OCI-LY1 (cell line): ENCODE data around the gene N4BP2L1.

ENCODE experiments used
- H2AFZ ChIP-seq: fragments of 200-600 bp; sonication (generic), shearing (Covaris generic); 2 replicates; pipeline ENCODE4 v1.6.0; 2014; ENCODE audit warnings: antibody characterized with exemption, mild to moderate bottlenecking, low read length
- H3F3A ChIP-seq: fragments of 200-600 bp; sonication (generic), shearing (Covaris generic); 2 replicates; pipeline ENCODE4 v1.6.0; 2014; ENCODE audit warnings: mild to moderate bottlenecking, antibody characterized with exemption, low read length, moderate library complexity; ENCODE audit not compliant: insufficient read depth
- H3K27ac ChIP-seq: fragments of 200-600 bp; sonication (generic); 2 replicates; pipeline ENCODE4 v1.5.1; 2014; ENCODE audit warnings: low read length, mixed run types, mild to moderate bottlenecking, low read depth; ENCODE audit not compliant: poor library complexity, severe bottlenecking
- H3K27me3 ChIP-seq: fragments of 200-600 bp; sonication (generic); 2 replicates; pipeline ENCODE4 v1.6.0; 2014; ENCODE audit warnings: antibody characterized with exemption, mild to moderate bottlenecking, low read length, moderate library complexity; ENCODE audit not compliant: insufficient read depth
- H3K36me3 ChIP-seq: fragments of 200-600 bp; sonication (generic); 2 replicates; pipeline ENCODE4 v1.6.1; 2014; ENCODE audit warnings: mild to moderate bottlenecking, antibody characterized with exemption, low read length, moderate library complexity, mixed read lengths; ENCODE audit not compliant: insufficient read depth
- H3K4me1 ChIP-seq: fragments of 200-600 bp; sonication (generic); 2 replicates; pipeline ENCODE4 v1.5.1; 2014; ENCODE audit warnings: mild to moderate bottlenecking, low read length, moderate library complexity; ENCODE audit not compliant: insufficient read depth, severe bottlenecking
- H3K4me2 ChIP-seq: fragments of 200-600 bp; sonication (generic), shearing (Covaris generic); 2 replicates; pipeline ENCODE4 v1.6.1; 2014; ENCODE audit warnings: low read length
- H3K4me3 ChIP-seq: fragments of 200-600 bp; sonication (generic); 2 replicates; pipeline ENCODE4 v1.5.1; 2014; ENCODE audit warnings: low read length, low read depth, mild to moderate bottlenecking, mixed read lengths; ENCODE audit not compliant: poor library complexity, severe bottlenecking
- H3K79me2 ChIP-seq: fragments of 200-600 bp; shearing (Covaris generic); 2 replicates; pipeline ENCODE4 v1.6.1; 2016; ENCODE audit warnings: mixed run types, low read length, mixed read lengths; ENCODE audit not compliant: insufficient read depth
- H3K9ac ChIP-seq: fragments of 200-600 bp; sonication (generic), shearing (Covaris generic); 2 replicates; pipeline ENCODE4 v1.6.1; 2014; ENCODE audit warnings: mild to moderate bottlenecking, low read length, mixed read lengths
- H3K9me2 ChIP-seq: fragments of 200-600 bp; sonication (generic), shearing (Covaris generic); 2 replicates; pipeline ENCODE4 v1.6.1; 2014; ENCODE audit warnings: low read depth, mild to moderate bottlenecking, low read length, mixed read lengths
- H3K9me3 ChIP-seq: fragments of 200-600 bp; shearing (Covaris generic); 2 replicates; pipeline ENCODE4 v1.6.1; 2014; ENCODE audit warnings: low read length, mixed read lengths
- H4K20me1 ChIP-seq: fragments of 200-600 bp; sonication (generic), shearing (Covaris generic); 2 replicates; pipeline ENCODE4 v1.6.0; 2016; ENCODE audit warnings: mild to moderate bottlenecking, low read length; ENCODE audit not compliant: insufficient read depth
- CTCF ChIP-seq: fragments of 200-600 bp; sonication (generic), shearing (Covaris generic); IDR thresholded peaks from 2 replicates; pipeline ENCODE4 v1.5.1; 2017; ENCODE audit warnings: mild to moderate bottlenecking, antibody characterized with exemption, low read length, moderate library complexity, mixed read lengths
- EZH2 ChIP-seq: fragments of 200-600 bp; sonication (generic), shearing (Covaris generic); IDR thresholded peaks from 2 replicates; pipeline ENCODE4 v1.8.0; 2017; ENCODE audit warnings: borderline replicate concordance, mixed run types, mild to moderate bottlenecking, antibody characterized with exemption, low read length, moderate library complexity, mixed read lengths

N4BP2L1 gene

GRCh38 chr13:32384702-32385101, 43.2 kb downstream of the N4BP2L1 start:
- peaks cover 14% of the 10 kb centered on the region; the same call in 1 of the 2 replicates for H3K36me3 ChIP-seq
- H3K4me3 ChIP-seq: no peak overlapping the region
- H3K9me3 ChIP-seq: no peaks in the 10 kb centered on the region
- no peak overlapping the region for H2AFZ ChIP-seq
- no peak overlapping the region for H3K27ac ChIP-seq
- H3F3A ChIP-seq: no peaks in the 10 kb centered on the region
- no peaks in the 10 kb centered on the region for H3K79me2 ChIP-seq
- TF ChIP-seq EZH2 (no peak), CTCF (no peak)
- no peaks in the 10 kb centered on the region for H3K4me1 ChIP-seq
- no peak overlapping the region for H3K9ac ChIP-seq
- H3K27me3 ChIP-seq: no peaks in the 10 kb centered on the region
- H3K4me2 ChIP-seq: no peak overlapping the region
- no peaks in the 10 kb centered on the region for H4K20me1 ChIP-seq
- no peaks in the 10 kb centered on the region for H3K9me2 ChIP-seq

GRCh38 chr13:32383836-32384618, 43.9 kb downstream of the N4BP2L1 start:
- Histone ChIP-seq H3K9ac (no peak overlapping the region), H3K36me3 (peaks cover 14% of the 10 kb centered on the region; the same call in 1 of the 2 replicates)

GRCh38 chr13:32381539-32381938, 46.4 kb downstream of the N4BP2L1 start:
- no peak overlapping the region for H3K4me2 ChIP-seq
- no peak overlapping the region for H3K9ac ChIP-seq
- H3K9me2 ChIP-seq: no peaks in the 10 kb centered on the region
- no peaks in the 10 kb centered on the region for H4K20me1 ChIP-seq
- H3K27me3 ChIP-seq: no peaks in the 10 kb centered on the region
- no peak for TF ChIP-seq EZH2
- TF ChIP-seq CTCF: peak; percentile 60
- H3K79me2 ChIP-seq: no peaks in the 10 kb centered on the region
- no peak overlapping the region for H3K4me3 ChIP-seq
- H2AFZ ChIP-seq: no peak overlapping the region
- H3K9me3 ChIP-seq: no peaks in the 10 kb centered on the region
- no peak overlapping the region for H3K27ac ChIP-seq
- no peaks in the 10 kb centered on the region for H3K4me1 ChIP-seq
- H3F3A ChIP-seq: no peaks in the 10 kb centered on the region
- H3K36me3 ChIP-seq: peaks cover 14% of the 10 kb centered on the region; the same call in 1 of the 2 replicates

More at GRCh38 chr13:32383836-32384618, 43.9 kb downstream of the N4BP2L1 start:
- H3K27me3 ChIP-seq: no peaks in the 10 kb centered on the region
- no peak for TF ChIP-seq CTCF
- no peak for TF ChIP-seq EZH2
- H4K20me1 ChIP-seq: no peaks in the 10 kb centered on the region
- H3K79me2 ChIP-seq: no peaks in the 10 kb centered on the region
- no peak overlapping the region for H3K4me2 ChIP-seq
- H3K4me3 ChIP-seq: no peak overlapping the region
- no peaks in the 10 kb centered on the region for H3K9me2 ChIP-seq
- no peaks in the 10 kb centered on the region for H3K9me3 ChIP-seq
- no peak overlapping the region for H3K27ac ChIP-seq
- H3K4me1 ChIP-seq: no peaks in the 10 kb centered on the region
- no peak overlapping the region for H2AFZ ChIP-seq
- no peaks in the 10 kb centered on the region for H3F3A ChIP-seq
